ENCODE measurements around the gene STK35.

- TF ChIP-seq, protein P1, sequence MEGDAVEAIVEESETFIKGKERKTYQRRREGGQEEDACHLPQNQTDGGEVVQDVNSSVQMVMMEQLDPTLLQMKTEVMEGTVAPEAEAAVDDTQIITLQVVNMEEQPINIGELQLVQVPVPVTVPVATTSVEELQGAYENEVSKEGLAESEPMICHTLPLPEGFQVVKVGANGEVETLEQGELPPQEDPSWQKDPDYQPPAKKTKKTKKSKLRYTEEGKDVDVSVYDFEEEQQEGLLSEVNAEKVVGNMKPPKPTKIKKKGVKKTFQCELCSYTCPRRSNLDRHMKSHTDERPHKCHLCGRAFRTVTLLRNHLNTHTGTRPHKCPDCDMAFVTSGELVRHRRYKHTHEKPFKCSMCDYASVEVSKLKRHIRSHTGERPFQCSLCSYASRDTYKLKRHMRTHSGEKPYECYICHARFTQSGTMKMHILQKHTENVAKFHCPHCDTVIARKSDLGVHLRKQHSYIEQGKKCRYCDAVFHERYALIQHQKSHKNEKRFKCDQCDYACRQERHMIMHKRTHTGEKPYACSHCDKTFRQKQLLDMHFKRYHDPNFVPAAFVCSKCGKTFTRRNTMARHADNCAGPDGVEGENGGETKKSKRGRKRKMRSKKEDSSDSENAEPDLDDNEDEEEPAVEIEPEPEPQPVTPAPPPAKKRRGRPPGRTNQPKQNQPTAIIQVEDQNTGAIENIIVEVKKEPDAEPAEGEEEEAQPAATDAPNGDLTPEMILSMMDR (IDR thresholded peaks at IDR 0.05; ENCODE audit: extremely low read depth in 1 of 2, insufficient read depth in 1 of 2, low read depth in 1 of 2, low read length in 2 of 2) = no peak
- TF ChIP-seq POLR2A (IDR thresholded peaks at IDR 0.05; ENCODE audit: low read depth, low read length) = no peak
- TF ChIP-seq JUN (IDR thresholded peaks at IDR 0.05; ENCODE audit: borderline replicate concordance, insufficient read depth, insufficient read length, low read depth) = no peak
Measured at GRCh38 chr20:2089447-2089846, 12.2 kb upstream of the STK35 start.

All from endothelial cell of umbilical vein (primary cell).